Measurements from ENCODE around the gene CUEDC1.
"Not testable (repeated sequence)": the region's sequence is repeated elsewhere in the genome, so short reads cannot be mapped to it uniquely, and the experiment has no call there.

CUEDC1 gene

DNA sequence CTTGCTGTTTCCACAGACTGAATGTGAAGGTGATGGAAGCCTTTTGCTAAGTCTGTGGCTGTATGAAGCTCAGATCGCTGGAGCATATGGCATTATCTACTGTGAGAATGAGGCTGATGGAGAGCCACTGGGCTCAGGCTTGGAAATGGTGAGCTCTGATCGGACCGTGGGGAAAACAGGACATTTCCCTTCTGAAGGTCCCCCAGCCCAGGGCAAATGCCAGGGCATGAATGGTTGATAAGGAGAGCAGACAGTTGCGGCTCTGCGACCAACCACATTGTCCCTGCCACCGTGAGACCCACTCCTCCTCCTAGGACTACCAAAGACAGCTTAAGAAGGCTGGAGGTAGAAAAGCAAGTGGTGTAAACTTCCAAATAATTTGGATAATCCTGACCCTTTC is 4.7 kb upstream of the CUEDC1 start:
- no peaks in the 10 kb centered on the region for H3K27me3 ChIP-seq (ENCODE audit: low read depth)
- no peak for DNase-seq (ENCODE audit: low spot score in 2 of 2)

DNA sequence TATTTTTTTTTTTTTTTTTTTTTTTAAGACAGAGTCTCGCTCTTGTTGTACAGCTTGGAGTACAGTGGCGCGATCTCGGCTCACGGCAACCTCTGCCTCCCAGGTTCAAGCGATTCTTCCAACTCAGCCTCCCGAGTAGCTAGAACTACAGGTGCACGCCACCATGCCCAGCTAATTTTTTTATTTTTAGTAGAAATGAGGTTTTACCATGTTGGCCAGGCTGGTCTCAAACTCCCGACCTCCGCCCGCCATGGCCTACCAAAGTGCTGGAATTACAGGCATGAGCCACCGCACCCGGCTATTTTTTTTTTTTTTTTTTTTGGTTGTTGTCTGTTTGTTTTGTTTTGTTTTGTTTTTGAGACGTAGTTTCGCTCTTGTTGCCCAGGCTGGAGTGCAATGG is 3.2 kb upstream of the CUEDC1 start:
- H3K27me3 ChIP-seq (ENCODE audit: low read depth); in situ Hi-C loops (cut with MboI; ENCODE audit: low sequenced_read_pairs): not testable (repeated sequence)

More for the DNA sequence above, 4.7 kb upstream of the CUEDC1 start:
- no peaks in the 10 kb centered on the region for H3K36me3 ChIP-seq (replicated peaks)
- in situ Hi-C loops (cut with MboI; ENCODE audit: low sequenced_read_pairs) = no loop called here
- H3K4me3 ChIP-seq = no peak overlapping the region
- peaks cover 11% of the 10 kb centered on the region for H3K4me1 ChIP-seq
- H3K9me3 ChIP-seq = no peaks in the 10 kb centered on the region

DNA sequence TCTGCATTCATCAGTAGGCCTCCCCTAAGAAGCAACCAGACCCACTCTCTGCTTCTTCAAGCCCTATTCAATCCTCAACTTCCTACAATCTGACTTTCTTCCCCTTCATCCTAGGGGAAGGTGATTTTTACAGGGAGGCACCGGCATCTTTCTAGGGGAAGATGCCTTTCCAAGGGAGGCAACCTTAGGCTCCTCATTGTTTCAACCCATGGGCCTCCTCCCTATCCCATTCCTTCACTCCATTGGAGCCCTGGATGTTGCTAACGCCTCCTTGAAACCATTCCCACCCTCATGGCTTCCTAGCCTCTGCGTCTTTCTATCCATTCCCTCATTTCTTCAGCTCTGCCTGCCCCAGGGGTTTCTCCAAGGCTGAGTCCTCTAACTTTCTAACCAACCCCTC is 2.7 kb upstream of the CUEDC1 start:
- H3K4me1 ChIP-seq = peaks cover 18% of the 10 kb centered on the region
- no peaks in the 10 kb centered on the region for H3K27me3 ChIP-seq (ENCODE audit: low read depth)
- H3K36me3 ChIP-seq (replicated peaks) = no peaks in the 10 kb centered on the region
- no peak for DNase-seq (ENCODE audit: low spot score in 2 of 2)
- H3K4me3 ChIP-seq = no peak overlapping the region
- in situ Hi-C loops (cut with MboI; ENCODE audit: low sequenced_read_pairs) = no loop called here
- H3K9me3 ChIP-seq = no peaks in the 10 kb centered on the region

More for the DNA sequence above, 3.2 kb upstream of the CUEDC1 start:
- not testable (repeated sequence) for DNase-seq (ENCODE audit: low spot score in 2 of 2); H3K36me3 ChIP-seq (replicated peaks); H3K9me3 ChIP-seq; H3K4me3 ChIP-seq
- H3K4me1 ChIP-seq = peaks cover 18% of the 10 kb centered on the region

DNA sequence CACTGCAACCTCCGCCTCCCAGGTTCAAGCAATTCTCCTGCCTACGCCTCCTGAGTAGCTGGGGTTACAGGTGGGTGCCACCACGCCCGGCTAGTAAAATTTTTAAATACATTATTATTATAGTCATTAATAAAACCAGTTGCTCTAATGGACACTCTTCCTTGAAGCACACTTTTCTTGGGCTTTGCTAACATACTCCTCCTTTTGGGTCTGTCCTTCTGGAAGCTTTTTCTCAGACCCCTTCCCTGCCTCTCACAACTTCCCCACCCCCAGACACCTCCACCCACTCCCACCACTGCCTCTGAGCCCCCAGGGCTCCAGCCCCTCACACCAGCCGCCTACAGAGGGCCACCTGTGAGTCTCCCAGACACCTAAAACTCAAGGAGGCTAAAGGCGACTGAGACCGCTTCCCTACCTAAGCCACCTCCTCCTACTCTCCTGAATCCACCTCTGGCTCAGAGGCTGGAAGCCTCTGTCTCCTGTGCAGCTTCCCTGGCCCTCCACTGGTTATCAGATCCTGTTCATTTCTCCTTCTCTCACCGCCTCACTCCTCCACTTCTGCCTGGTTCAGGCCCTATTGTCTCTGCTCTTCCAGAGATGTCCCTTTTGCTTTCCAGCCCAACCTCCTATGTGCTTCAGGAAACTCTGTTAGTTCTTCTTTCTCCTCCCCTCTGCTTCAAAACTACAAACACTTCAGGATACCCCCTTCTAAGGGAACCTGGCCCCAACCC is 2.1 kb upstream of the CUEDC1 start:
- in situ Hi-C loops (cut with MboI; ENCODE audit: low sequenced_read_pairs) = no loop called here
- Histone ChIP-seq H3K36me3 (replicated peaks) (no peaks in the 10 kb centered on the region), H3K4me1 (peaks cover 18% of the 10 kb centered on the region), H3K9me3 (no peaks in the 10 kb centered on the region), H3K27me3 (ENCODE audit: low read depth) (no peaks in the 10 kb centered on the region), H3K4me3 (no peak overlapping the region)
- DNase-seq (ENCODE audit: low spot score in 2 of 2) = no peak

DNA sequence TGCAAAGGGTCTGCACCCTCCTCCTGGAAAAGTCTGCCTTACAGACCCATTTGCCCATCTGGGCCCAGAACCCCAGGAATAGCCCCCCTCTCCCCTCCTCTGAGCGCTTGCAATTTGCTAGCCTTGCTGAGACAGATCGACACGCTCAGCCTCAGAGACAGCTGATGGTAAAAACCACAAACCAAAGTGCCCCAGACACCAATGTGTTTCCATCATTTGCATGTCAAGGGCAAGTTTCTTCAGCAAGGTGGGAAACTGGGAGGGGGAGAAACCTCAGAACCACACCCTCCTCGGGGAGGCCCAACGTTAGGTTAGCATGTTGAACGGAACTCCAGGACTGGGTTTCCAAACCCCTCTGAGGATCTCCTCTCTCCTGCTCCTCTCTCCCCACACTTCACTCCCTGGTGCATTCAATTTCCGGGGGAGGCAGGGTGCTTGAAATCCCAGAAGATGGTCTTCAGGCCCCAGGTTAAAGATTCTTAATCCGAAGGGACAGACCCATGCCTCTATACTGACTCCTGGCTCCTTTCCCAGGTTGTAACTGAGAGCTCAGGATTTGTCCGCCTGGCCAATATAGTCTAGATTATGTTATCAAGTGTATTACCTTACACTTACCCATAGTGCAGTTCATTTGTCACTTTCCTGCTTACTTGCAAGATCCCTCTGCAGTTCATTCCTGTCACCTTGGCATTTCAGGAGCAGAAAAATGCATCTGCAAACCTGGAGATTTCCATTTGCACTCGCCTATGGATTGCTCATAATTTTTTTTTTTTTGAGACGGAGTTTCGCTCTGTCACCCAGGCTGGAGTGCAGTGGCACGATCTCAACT is 1.3 kb upstream of the CUEDC1 start:
- DNase-seq (ENCODE audit: low spot score in 2 of 2) = peak; percentile 12 to 38
- no peaks in the 10 kb centered on the region for H3K27me3 ChIP-seq (ENCODE audit: low read depth)
- peaks cover 22% of the 10 kb centered on the region for H3K4me1 ChIP-seq
- H3K36me3 ChIP-seq (replicated peaks) = no peaks in the 10 kb centered on the region
- H3K9me3 ChIP-seq = no peaks in the 10 kb centered on the region
- in situ Hi-C loops (cut with MboI; ENCODE audit: low sequenced_read_pairs) = no loop called here
- no peak overlapping the region for H3K4me3 ChIP-seq

DNA sequence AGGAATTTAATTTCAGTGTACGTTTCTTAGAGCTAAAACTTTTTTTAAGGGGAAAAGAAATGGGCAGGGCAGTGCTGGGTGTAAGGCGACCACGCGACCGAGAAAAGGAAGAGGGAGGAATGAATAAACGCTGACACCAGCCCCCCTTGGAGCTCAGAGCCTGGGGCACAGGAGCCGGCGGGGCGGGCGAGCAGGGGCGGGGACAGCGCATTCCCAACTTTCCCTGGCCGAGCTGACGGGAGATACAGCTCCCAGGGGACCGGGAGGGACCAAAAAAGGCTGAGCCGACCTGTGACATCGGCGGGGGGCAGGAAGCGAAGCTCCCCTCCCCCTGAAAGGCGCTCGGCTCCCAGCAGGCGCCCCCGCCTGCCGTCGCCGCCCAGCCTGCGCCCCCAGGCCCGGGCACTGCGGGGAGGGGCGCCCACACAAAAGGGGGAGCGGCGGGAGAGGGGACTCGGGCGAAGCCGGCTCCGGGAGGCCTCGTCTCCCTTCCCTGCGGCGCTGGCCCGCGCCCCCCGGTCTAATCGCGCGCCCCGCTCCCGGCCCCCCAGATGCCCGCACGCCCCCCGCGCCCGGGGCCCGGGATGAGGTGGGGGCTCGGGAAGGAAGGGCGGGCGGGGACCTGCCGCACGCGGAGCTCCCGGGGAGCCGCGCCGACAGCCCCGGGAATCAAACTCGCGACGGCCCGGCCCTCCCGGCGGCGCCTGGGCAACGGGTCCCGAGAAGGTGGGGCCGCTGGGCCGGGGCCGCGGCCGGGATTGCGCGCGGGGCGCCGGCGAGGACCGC is 622 bp downstream of the CUEDC1 start:
- Histone ChIP-seq H3K27me3 (ENCODE audit: low read depth) (no peaks in the 10 kb centered on the region), H3K36me3 (replicated peaks) (no peaks in the 10 kb centered on the region), H3K4me1 (peaks cover 35% of the 10 kb centered on the region), H3K9me3 (no peaks in the 10 kb centered on the region), H3K4me3 (peak overlapping the region; percentile 42)
- in situ Hi-C loops (cut with MboI; ENCODE audit: low sequenced_read_pairs) = no loop called here
- peak; percentile 86 to 94 for DNase-seq (ENCODE audit: low spot score in 2 of 2)

DNA sequence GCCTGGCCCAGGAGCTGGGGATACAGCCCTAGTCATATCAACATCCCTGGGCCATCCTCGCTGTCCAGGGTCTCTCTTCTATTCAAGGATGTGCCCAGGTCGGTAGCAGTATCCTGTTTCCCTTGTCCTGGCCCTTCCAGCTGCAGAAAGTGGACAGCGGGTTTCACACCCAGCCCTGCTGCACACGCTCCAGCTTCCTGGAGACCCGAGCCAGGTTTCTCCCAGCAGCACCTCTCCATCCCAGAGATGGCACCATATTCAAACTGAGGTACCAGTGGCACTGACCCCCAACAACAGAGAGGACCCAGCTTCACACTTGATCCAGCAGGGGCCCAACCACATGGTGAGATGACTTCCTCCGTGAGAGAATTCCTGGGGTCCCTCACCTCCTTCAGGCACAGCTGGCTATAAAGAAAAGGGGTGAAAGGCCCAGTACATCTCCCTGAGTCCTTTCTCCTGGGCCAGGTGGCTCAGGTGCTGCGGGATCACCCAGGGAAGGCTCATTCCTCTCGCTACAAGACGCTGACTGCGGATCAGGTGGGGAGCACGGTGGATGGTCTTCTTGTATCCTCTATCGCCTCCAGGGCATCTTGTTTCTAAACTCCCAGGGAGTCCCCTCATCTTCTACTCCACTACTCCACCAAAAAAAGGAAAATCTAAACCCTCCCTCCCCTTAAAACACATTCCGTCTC is 1.4 kb downstream of the CUEDC1 start:
- Histone ChIP-seq H3K36me3 (replicated peaks) (no peaks in the 10 kb centered on the region), H3K9me3 (no peaks in the 10 kb centered on the region), H3K27me3 (ENCODE audit: low read depth) (no peaks in the 10 kb centered on the region), H3K4me3 (peak overlapping the region; percentile 42), H3K4me1 (peaks cover 38% of the 10 kb centered on the region)
- in situ Hi-C loops (cut with MboI; ENCODE audit: low sequenced_read_pairs) = no loop called here
- no peak for DNase-seq (ENCODE audit: low spot score in 2 of 2)

DNA sequence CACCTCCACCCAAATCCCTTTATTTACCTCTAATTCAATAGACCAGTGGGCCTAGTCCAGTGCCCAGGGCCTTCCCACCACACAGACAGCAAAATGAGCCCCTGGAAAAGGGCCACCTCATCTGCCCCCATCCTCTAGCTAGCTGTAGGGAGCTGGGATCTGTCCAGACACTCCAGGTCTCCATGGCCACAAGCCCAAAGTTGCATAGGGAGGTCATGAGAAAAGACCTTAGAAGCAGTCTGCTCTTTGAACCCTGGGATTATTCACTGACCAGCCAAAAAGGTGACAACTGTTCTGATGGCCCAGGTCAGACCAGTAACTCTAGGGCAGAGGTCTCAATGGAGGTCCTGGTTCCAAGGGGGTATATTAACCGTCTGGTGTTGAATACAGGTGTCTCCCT is 2.0 kb downstream of the CUEDC1 start:
- Histone ChIP-seq H3K27me3 (ENCODE audit: low read depth) (no peaks in the 10 kb centered on the region), H3K9me3 (no peaks in the 10 kb centered on the region), H3K4me3 (no peak overlapping the region), H3K4me1 (peaks cover 44% of the 10 kb centered on the region), H3K36me3 (replicated peaks) (no peaks in the 10 kb centered on the region)
- no peak for DNase-seq (ENCODE audit: low spot score in 2 of 2)
- in situ Hi-C loops (cut with MboI; ENCODE audit: low sequenced_read_pairs) = no loop called here

DNA sequence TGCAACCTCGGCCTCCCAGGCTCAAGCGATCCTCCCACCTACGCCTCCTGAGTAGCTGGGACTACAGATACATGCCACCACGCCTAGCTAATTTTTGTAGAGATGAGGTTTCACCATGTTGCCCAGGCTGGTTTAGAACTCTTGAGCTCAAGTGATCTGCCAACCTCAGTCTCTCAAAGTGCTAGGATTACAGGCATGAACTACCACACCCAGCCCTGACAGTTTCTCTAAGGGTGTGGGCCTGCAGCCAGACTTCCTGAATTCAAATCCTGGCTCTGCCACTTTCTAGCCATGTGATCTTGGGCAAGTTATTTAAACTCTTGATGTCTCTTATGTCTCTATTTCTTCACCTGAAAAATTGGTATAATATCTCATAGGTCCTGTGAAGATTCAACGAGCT is 5.6 kb downstream of the CUEDC1 start:
- in situ Hi-C loops (cut with MboI; ENCODE audit: low sequenced_read_pairs) = loop anchor here (5.0 kb wide), 1 partner anchor 42 kb away; no protein-coding TSS in a partner anchor
- DNase-seq (ENCODE audit: low spot score in 2 of 2) = no peak

DNA sequence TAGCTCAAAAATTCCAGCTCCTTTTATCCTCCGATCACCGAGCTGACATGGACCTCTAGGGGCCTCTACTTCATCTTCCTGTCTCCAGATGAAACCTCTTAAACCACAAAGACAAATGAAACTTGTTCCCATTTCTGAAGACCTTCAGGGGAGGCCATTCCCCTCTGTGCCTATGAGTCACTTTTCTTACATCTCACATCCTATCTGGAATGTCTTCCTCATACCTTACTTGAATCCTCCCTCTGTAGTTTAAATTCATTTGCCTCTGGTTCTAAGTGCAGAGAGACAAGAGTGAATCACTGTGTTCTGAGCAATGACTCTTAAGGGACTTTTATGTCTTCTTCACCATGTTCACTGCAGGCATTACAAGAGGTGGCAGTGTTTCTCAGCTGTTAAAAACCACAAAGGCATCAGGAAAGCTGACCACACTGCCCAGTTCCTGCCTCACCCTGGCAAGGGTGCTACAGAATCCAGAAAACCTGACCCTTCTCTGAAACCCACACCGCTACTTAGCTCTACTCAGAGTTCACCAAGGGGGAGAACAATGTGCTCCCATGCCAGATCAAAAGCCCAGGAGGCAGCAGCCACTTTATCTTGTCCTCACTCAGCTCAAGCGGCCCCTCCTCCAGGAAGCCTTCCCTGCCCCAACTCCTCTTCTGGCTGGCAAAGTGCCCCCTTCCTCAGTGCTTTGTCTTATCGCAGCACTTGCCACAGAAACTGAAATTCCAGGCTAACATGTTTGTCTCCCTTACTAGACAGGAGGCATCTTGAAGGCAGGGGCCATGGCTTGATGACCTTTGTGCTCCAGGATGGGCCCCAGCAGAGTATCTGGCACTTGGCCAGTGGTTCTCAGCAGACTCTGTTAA is 6.4 kb downstream of the CUEDC1 start:
- Histone ChIP-seq H3K4me3 (no peak overlapping the region), H3K27me3 (ENCODE audit: low read depth) (no peaks in the 10 kb centered on the region), H3K36me3 (replicated peaks) (no peaks in the 10 kb centered on the region), H3K4me1 (peaks cover 61% of the 10 kb centered on the region), H3K9me3 (no peaks in the 10 kb centered on the region)
- DNase-seq (ENCODE audit: low spot score in 2 of 2) = no peak
- in situ Hi-C loops (cut with MboI; ENCODE audit: low sequenced_read_pairs) = loop anchor here (5.0 kb wide), 1 partner anchor 41 kb away; no protein-coding TSS in a partner anchor

More for the DNA sequence above, 5.6 kb downstream of the CUEDC1 start:
- Histone ChIP-seq H3K27me3 (ENCODE audit: low read depth) (no peaks in the 10 kb centered on the region), H3K36me3 (replicated peaks) (no peaks in the 10 kb centered on the region), H3K9me3 (no peaks in the 10 kb centered on the region), H3K4me3 (no peak overlapping the region), H3K4me1 (peaks cover 65% of the 10 kb centered on the region)

DNA sequence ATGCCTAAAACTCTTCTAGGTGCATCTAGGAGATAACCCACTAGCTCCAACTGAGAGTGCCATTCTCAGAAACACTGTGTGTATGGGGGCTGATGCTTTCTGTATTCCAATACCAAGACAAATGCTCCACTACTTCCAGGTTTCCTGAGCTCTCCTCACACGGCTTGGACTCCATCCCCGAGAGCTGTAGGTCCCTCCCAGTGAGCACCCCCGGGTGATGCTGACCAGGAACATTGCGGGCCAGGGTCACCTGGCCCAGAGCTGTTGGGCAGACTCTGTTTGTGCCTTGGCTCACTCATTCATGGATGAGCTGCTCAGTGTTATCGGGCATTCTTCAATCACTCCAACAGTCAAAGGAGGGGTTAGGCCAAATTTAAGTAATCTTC is 7.0 kb downstream of the CUEDC1 start:
- in situ Hi-C loops (cut with MboI; ENCODE audit: low sequenced_read_pairs) = loop anchor here (5.0 kb wide), 1 partner anchor 41 kb away; no protein-coding TSS in a partner anchor
- no peaks in the 10 kb centered on the region for H3K9me3 ChIP-seq
- H3K36me3 ChIP-seq (replicated peaks) = no peaks in the 10 kb centered on the region
- H3K4me1 ChIP-seq = peaks cover 59% of the 10 kb centered on the region
- no peaks in the 10 kb centered on the region for H3K27me3 ChIP-seq (ENCODE audit: low read depth)
- no peak for DNase-seq (ENCODE audit: low spot score in 2 of 2)
- no peak overlapping the region for H3K4me3 ChIP-seq

DNA sequence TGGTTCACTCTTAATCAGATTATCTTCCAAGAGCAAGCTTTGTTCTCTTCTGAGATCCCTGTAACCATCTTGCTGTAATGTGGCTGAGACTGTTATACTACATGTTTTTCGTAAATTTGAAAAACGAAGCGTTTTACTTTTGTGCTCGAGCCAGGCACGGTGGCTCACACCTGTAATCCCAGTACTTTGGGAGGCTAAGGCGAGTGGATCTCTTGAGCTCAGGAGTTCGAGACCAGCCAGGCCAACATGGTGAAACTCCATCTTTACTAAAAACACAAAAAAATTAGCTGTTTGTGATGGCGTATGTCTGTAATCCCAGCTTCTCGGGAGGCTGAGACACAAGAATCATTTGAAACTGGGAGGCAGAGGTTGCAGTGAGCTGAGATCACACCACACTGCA is 7.8 kb downstream of the CUEDC1 start:
- H3K4me3 ChIP-seq = no peak overlapping the region
- peaks cover 59% of the 10 kb centered on the region for H3K4me1 ChIP-seq

More for the DNA sequence above, 7.8 kb downstream of the CUEDC1 start:
- Histone ChIP-seq H3K27me3 (ENCODE audit: low read depth) (no peaks in the 10 kb centered on the region), H3K9me3 (no peaks in the 10 kb centered on the region), H3K36me3 (replicated peaks) (no peaks in the 10 kb centered on the region)
- no peak for DNase-seq (ENCODE audit: low spot score in 2 of 2)
- in situ Hi-C loops (cut with MboI; ENCODE audit: low sequenced_read_pairs) = loop anchor here (5.0 kb wide), 1 partner anchor 40 kb away; no protein-coding TSS in a partner anchor
